ENCODE results near the gene NTHL1. TPM values are rescaled to one million over a fixed set of nuclear protein-coding genes. Genes with fewer than 3 reads are reported as not detected.

The NTHL1 gene
- total and polyA plus RNA-seq, 10 of the 15 experiments (the other 5 are each of a cell fraction or from before 2014, with no cell fraction given): 0.85 to 54.7 (median 39.0) TPM

DNA sequence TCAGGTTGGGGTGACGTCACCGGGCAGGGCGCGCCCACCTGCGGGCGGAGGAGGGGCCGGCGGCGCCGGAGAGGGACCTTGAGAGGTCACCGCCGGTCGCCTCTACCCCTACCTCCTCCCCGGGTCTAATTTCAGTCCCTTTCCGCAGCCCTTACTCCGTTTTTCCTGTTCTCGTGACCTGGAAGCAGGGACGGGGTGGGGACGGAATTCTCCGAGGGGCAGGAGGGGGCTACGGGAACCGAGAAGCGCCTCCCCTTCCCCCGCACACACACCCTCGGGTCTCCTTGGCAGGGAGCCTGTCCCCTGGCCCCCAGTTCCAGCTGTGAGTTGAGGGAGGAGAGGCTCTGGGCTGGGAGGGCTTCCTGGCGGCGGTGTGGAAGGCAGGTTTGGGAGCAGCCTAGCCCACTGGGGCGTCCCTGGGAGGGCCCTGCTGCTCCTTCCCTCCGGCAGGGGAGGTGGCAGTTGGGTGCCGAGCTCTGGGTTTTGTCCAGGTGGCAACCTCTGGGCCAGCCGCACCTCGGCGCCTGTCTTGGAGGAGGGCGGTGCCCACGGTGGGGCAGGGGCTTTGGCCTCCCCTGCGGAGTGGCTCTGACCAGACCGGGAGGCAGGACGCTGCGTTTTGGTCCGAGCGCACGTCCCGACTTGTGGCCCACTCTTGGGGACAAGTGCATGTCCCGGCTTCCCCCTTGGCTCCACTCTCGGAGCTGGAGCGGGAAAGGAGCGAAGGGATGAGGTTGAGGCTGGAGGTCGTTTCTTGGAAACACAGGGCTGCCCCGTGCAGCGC lies 57.1 kb downstream of the NTHL1 start:
- H3K4me3 ChIP-seq: peak overlapping the region; percentile 65
- in situ Hi-C loops (cut with MboI): no loop called here
- CTCF ChIA-PET: interaction anchor here (0.9 to 6.5 kb wide), 3 partner anchors 9 to 26 kb away, joined by 3 to 54 read pairs (median 5); partner anchors contain the start of genes NOXO1 and RPS2
- WGBS (ENCODE audit: insufficient coverage, insufficient replicate concordance, low lambda C conversion rate, missing lambda C conversion rate): under 1% methylated on average over 44 of the region's 50 CpGs
- peak; percentile 18 for FAIRE-seq
- H3K36me3 ChIP-seq (ENCODE audit: control insufficient read depth in 2 of 2, insufficient read depth in 2 of 2, low read length in 1 of 2): peaks cover 5 to 6% of the 10 kb centered on the region in 2 experiments; a peak in 3 of 4 replicates
- peak; percentile 37 for ATAC-seq
- intact Hi-C loops (cut with micrococcal nuclease; ENCODE audit: unreplicated experiment): no loop called here
- H4K20me1 ChIP-seq (ENCODE audit: control insufficient read depth, insufficient read depth): no peaks in the 10 kb centered on the region
- H3K9me3 ChIP-seq (replicated peaks; ENCODE audit: control insufficient read depth, insufficient read depth, low read length): peaks cover 1% of the 10 kb centered on the region; the same call in 1 of the 3 replicates
- SMC1A ChIA-PET (ENCODE audit: uncharacterized antibody, unreplicated experiment): no interaction called here
- POLR2A ChIA-PET: interaction anchor here (0.6 to 3.3 kb wide), 7 partner anchors 9 to 314 kb away, joined by 3 to 18 read pairs (median 13); partner anchors contain the start of genes NOXO1, RNF151, RPS2 and TBL3
- peaks cover 33% of the 10 kb centered on the region for H3K4me1 ChIP-seq (ENCODE audit: control insufficient read depth, insufficient read depth, low read length)
- RAD21 ChIA-PET (ENCODE audit: unreplicated experiment): interaction anchor here (0.8 to 1.9 kb wide), 6 partner anchors 9 to 150 kb away, joined by 3 to 12 read pairs (median 3); partner anchors contain the start of genes NOXO1 and RPS2
- H3K27ac ChIP-seq (ENCODE audit: control insufficient read depth, insufficient read depth): peak overlapping the region; percentile 39; the same call in 1 of the 2 replicates
- peak overlapping the region; percentile 13 for H2AFZ ChIP-seq (ENCODE audit: control insufficient read depth, low read depth, low read length)
- no peaks in the 10 kb centered on the region; the same call in 1 of the 2 replicates for H3K79me2 ChIP-seq (ENCODE audit: control insufficient read depth, insufficient read depth, low read length)
- H3K4me2 ChIP-seq (ENCODE audit: control insufficient read depth, insufficient read depth): peak overlapping the region; percentile 98
- BruUV-seq (replicated peaks): no TSS peak
- DNase-seq (ENCODE audit: low read depth, low spot score): no peak
- H3K9ac ChIP-seq (ENCODE audit: control insufficient read depth, insufficient read depth, low read length): peak overlapping the region; percentile 27
- H3K27me3 ChIP-seq (replicated peaks in 1 of 2; ENCODE audit: control insufficient read depth in 2 of 2, insufficient read depth in 2 of 2, low read length in 1 of 2): no peaks in the 10 kb centered on the region
- TF ChIP-seq POLR2AphosphoS2 (IDR thresholded peaks at IDR 0.05; ENCODE audit: low read depth, low read length) (no peak; the same call in 1 of the 2 replicates), POLR2AphosphoS5 (IDR thresholded peaks at IDR 0.05; ENCODE audit: low read length) (no peak), MEF2A (IDR thresholded peaks at IDR 0.05; ENCODE audit: insufficient read depth, low read depth, low read length) (no peak), ESRRA (IDR thresholded peaks at IDR 0.05; ENCODE audit: low read length) (no peak), GABPA (IDR thresholded peaks at IDR 0.05; ENCODE audit: low read depth) (no peak), STAT3 (IDR thresholded peaks at IDR 0.05; ENCODE audit: low read depth, low read length) (no peak), TCF7 (IDR thresholded peaks at IDR 0.05; ENCODE audit: borderline replicate concordance) (no peak), CHD2 (IDR thresholded peaks at IDR 0.05; ENCODE audit: borderline replicate concordance, low read depth, low read length) (0 out of 2 replicates have a peak, but pooled peaks have one; percentile 22), FOXK2 (IDR thresholded peaks at IDR 0.05) (no peak), NFIC (IDR thresholded peaks at IDR 0.05; ENCODE audit: low read depth, low read length) (no peak)
- TF ChIP-seq, protein P1, sequence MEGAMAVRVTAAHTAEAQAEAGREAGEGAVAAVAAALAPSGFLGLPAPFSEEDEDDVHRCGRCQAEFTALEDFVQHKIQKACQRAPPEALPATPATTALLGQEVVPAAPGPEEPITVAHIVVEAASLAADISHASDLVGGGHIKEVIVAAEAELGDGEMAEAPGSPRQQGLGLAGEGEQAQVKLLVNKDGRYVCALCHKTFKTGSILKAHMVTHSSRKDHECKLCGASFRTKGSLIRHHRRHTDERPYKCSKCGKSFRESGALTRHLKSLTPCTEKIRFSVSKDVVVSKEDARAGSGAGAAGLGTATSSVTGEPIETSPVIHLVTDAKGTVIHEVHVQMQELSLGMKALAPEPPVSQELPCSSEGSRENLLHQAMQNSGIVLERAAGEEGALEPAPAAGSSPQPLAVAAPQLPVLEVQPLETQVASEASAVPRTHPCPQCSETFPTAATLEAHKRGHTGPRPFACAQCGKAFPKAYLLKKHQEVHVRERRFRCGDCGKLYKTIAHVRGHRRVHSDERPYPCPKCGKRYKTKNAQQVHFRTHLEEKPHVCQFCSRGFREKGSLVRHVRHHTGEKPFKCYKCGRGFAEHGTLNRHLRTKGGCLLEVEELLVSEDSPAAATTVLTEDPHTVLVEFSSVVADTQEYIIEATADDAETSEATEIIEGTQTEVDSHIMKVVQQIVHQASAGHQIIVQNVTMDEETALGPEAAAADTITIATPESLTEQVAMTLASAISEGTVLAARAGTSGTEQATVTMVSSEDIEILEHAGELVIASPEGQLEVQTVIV (IDR thresholded peaks at IDR 0.05; ENCODE audit: borderline replicate concordance, partially characterized antibody): no peak
- TF ChIP-seq, protein P2, sequence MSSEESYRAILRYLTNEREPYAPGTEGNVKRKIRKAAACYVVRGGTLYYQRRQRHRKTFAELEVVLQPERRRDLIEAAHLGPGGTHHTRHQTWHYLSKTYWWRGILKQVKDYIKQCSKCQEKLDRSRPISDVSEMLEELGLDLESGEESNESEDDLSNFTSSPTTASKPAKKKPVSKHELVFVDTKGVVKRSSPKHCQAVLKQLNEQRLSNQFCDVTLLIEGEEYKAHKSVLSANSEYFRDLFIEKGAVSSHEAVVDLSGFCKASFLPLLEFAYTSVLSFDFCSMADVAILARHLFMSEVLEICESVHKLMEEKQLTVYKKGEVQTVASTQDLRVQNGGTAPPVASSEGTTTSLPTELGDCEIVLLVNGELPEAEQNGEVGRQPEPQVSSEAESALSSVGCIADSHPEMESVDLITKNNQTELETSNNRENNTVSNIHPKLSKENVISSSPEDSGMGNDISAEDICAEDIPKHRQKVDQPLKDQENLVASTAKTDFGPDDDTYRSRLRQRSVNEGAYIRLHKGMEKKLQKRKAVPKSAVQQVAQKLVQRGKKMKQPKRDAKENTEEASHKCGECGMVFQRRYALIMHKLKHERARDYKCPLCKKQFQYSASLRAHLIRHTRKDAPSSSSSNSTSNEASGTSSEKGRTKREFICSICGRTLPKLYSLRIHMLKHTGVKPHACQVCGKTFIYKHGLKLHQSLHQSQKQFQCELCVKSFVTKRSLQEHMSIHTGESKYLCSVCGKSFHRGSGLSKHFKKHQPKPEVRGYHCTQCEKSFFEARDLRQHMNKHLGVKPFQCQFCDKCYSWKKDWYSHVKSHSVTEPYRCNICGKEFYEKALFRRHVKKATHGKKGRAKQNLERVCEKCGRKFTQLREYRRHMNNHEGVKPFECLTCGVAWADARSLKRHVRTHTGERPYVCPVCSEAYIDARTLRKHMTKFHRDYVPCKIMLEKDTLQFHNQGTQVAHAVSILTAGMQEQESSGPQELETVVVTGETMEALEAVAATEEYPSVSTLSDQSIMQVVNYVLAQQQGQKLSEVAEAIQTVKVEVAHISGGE (CRISPR knock-in tag; IDR thresholded peaks at IDR 0.05): no peak
- TF ChIP-seq, protein P3, sequence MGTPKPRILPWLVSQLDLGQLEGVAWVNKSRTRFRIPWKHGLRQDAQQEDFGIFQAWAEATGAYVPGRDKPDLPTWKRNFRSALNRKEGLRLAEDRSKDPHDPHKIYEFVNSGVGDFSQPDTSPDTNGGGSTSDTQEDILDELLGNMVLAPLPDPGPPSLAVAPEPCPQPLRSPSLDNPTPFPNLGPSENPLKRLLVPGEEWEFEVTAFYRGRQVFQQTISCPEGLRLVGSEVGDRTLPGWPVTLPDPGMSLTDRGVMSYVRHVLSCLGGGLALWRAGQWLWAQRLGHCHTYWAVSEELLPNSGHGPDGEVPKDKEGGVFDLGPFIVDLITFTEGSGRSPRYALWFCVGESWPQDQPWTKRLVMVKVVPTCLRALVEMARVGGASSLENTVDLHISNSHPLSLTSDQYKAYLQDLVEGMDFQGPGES (IDR thresholded peaks at IDR 0.05): no peak
- TF ChIP-seq, protein P4, sequence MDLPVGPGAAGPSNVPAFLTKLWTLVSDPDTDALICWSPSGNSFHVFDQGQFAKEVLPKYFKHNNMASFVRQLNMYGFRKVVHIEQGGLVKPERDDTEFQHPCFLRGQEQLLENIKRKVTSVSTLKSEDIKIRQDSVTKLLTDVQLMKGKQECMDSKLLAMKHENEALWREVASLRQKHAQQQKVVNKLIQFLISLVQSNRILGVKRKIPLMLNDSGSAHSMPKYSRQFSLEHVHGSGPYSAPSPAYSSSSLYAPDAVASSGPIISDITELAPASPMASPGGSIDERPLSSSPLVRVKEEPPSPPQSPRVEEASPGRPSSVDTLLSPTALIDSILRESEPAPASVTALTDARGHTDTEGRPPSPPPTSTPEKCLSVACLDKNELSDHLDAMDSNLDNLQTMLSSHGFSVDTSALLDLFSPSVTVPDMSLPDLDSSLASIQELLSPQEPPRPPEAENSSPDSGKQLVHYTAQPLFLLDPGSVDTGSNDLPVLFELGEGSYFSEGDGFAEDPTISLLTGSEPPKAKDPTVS (IDR thresholded peaks at IDR 0.05; ENCODE audit: low read depth, low read length): no peak
